GM23248 (cell line): ENCODE results near the gene MID1. TPM values are rescaled to one million over a fixed set of nuclear protein-coding genes. Genes with fewer than 3 reads are reported as not detected.
A peak's percentile ranks its signal among the peaks of the same experiment; 100 is the strongest.

Experiments
- DNase-seq: peaks from one replicate; pipeline ENCODE4 v3.0.0-alpha.2; 2015
- H2AFZ ChIP-seq: fragments of 200-600 bp; sonication (generic); 2 replicates; pipeline ENCODE4 v1.6.1; 2016; ENCODE audit warnings: antibody characterized with exemption
- H3F3A ChIP-seq: fragments of 200-600 bp; sonication (generic); 2 replicates; pipeline ENCODE4 v1.6.1; 2016; ENCODE audit warnings: mild to moderate bottlenecking, antibody characterized with exemption, mixed run types; ENCODE audit not compliant: insufficient read depth
- H3K27ac ChIP-seq: fragments of 200-600 bp; sonication (generic); 2 replicates; pipeline ENCODE4 v1.5.1; 2016; ENCODE audit warnings: mild to moderate bottlenecking
- H3K27me3 ChIP-seq: fragments of 200-600 bp; sonication (generic); replicated peaks from 2 replicates; pipeline ENCODE4 v1.6.1; 2016; ENCODE audit warnings: mild to moderate bottlenecking; ENCODE audit not compliant: insufficient read depth
- H3K36me3 ChIP-seq: fragments of 200-600 bp; sonication (generic); 2 replicates; pipeline ENCODE4 v1.6.1; 2016; ENCODE audit warnings: low read depth, mild to moderate bottlenecking
- H3K4me1 ChIP-seq: fragments of 200-600 bp; sonication (generic); 2 replicates; pipeline ENCODE4 v1.6.1; 2016; ENCODE audit warnings: mild to moderate bottlenecking; ENCODE audit not compliant: insufficient read depth
- H3K4me2 ChIP-seq: fragments of 200-600 bp; sonication (generic); one replicate; pipeline ENCODE4 v1.6.1; 2016; ENCODE audit warnings: mild to moderate bottlenecking; ENCODE audit not compliant: unreplicated experiment
- H3K4me3 ChIP-seq: fragments of 200-600 bp; sonication (generic); 2 replicates; pipeline ENCODE4 v1.5.1; 2016; ENCODE audit warnings: mild to moderate bottlenecking
- H3K79me2 ChIP-seq: fragments of 200-600 bp; sonication (generic); 2 replicates; pipeline ENCODE4 v1.6.1; 2016; ENCODE audit warnings: mild to moderate bottlenecking; ENCODE audit not compliant: insufficient read depth
- H3K9ac ChIP-seq: fragments of 200-600 bp; sonication (generic); 2 replicates; pipeline ENCODE4 v1.6.1; 2016; ENCODE audit warnings: mild to moderate bottlenecking
- H3K9me2 ChIP-seq: fragments of 200-600 bp; sonication (generic); 2 replicates; pipeline ENCODE4 v1.6.1; 2016; ENCODE audit warnings: mixed run types, mild to moderate bottlenecking, moderate library complexity; ENCODE audit not compliant: insufficient read depth
- H3K9me3 ChIP-seq: fragments of 200-600 bp; sonication (generic); one replicate; pipeline ENCODE4 v1.6.1; 2017; ENCODE audit warnings: low read depth
- H4K20me1 ChIP-seq: fragments of 200-600 bp; sonication (generic); 2 replicates; pipeline ENCODE4 v1.6.0; 2016; ENCODE audit not compliant: insufficient read depth
- EZH2 ChIP-seq: fragments of 200-600 bp; sonication (generic); IDR thresholded peaks from 2 replicates; pipeline ENCODE4 v1.6.1; 2018; ENCODE audit warnings: antibody characterized with exemption, mild to moderate bottlenecking; ENCODE audit not compliant: insufficient read depth, poor library complexity, severe bottlenecking
- EZH2phosphoT487 ChIP-seq: fragments of 200-600 bp; sonication (generic); IDR thresholded peaks from 2 replicates; pipeline ENCODE4 v1.6.1; 2018; ENCODE audit warnings: antibody characterized with exemption, moderate library complexity, mild to moderate bottlenecking, low read depth; ENCODE audit not compliant: insufficient read depth
- WGBS, 2 experiments: methylation state at CpG; one replicate each; pipeline ENCODE4 v1.1.6; 2015 to 2017; ENCODE audit warnings: low lambda C conversion rate in 2 of 2, low coverage in 1 of 2; ENCODE audit errors: missing lambda C conversion rate in 2 of 2; 5-methylcytosine and 5-hydroxymethylcytosine counted together
- in situ Hi-C: fragments of 300-500 bp; cut with MboI; formaldehyde crosslinking; loops from 2 replicates; pipeline ENCODE4 v1.15.0; 2020
- polyA plus RNA-seq: library from polyadenylated mRNA; unstranded; fragments of >200 nt; fragmentation: Nextera tagmentation; extraction: Ambion mirVana; gene quantifications from 2 replicates; pipeline ENCODE4 v1.2.1, GENCODE V29; 2016
- total RNA-seq: library from RNA; depleted of rRNA; stranded (reverse); fragments of >200 nt; shearing (Covaris generic); gene quantifications from 2 replicates; pipeline ENCODE4 v1.2.3, GENCODE V29; 2014

The MID1 gene
- total and polyA plus RNA-seq, 2 experiments from 2014 or later: 5.6 to 5.9 TPM

DNA sequence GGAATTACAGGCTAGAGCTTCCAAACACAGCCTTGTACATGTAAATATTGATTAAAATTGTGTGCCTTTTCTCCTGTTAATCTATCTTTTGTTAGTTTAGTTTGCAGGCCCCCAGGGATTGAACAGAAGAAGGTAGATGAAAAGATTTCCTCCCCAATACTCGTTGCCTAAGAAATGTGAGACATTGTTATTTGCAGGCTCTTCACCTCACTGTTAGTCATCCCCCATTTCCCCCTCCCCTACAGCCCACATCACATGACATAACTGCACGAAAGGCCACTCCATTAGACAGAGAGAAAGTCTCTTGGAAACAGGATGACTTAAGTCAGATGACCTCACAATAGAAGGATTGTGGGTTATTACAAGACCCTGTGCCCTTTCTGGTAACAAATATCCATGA lies 13.3 kb upstream of the MID1 start:
- peak overlapping the region; percentile 68 for H3K9ac ChIP-seq
- in situ Hi-C loops: no loop called here

DNA sequence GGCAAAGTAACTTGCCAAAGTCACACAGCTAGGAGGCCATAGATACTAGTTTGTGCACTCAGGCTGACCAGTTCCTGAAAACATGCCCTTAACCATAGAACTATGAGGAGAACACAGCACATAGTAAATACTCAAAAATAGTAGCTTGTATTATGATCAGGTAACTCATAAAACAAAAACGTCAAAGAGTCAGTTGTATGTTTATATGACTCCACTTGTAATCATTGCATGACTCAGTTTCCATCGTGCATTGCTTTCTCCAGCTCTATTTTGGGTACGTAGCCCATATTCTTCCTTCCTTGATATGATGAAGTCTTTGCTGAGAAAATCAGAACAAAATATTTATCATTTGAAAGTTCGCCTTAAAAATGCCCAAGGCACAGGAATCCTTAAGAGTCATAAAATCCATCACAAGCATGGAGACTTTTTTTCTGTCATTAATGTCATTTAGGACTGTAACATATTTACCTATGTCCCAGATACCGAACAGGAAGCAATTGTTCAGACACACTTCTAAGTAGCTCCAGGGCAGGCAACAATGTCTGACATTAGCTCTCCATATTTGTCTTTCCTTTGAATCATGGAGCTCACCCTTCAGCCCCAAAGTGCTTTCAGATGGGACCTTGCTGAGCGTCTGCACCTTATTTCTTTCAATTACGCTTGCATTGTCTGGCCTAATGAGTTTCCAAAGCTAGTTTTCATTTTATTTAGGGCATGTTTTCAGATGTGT lies 11.2 kb upstream of the MID1 start:
- Histone ChIP-seq H3F3A (peaks cover 28% of the 10 kb centered on the region; the same call in 1 of the 2 replicates), H2AFZ (no peak overlapping the region), H3K4me2 (no peak overlapping the region), H3K36me3 (no peaks in the 10 kb centered on the region), H3K9me2 (no peaks in the 10 kb centered on the region), H3K4me1 (peaks cover 33% of the 10 kb centered on the region), H3K9me3 (no peaks in the 10 kb centered on the region), H3K27ac (no peak overlapping the region), H4K20me1 (no peaks in the 10 kb centered on the region), H3K27me3 (no peaks in the 10 kb centered on the region), H3K79me2 (no peaks in the 10 kb centered on the region), H3K4me3 (no peak overlapping the region), H3K9ac (no peak overlapping the region)
- WGBS, 2 experiments: 59 to 63% methylated on average over 7 of the region's 7 CpGs
- TF ChIP-seq EZH2 (no peak), EZH2phosphoT487 (no peak)
- in situ Hi-C loops: no loop called here
- no peak for DNase-seq

More for the DNA sequence above, 13.3 kb upstream of the MID1 start:
- peak; percentile 86 for DNase-seq
- no peaks in the 10 kb centered on the region for H3K9me2 ChIP-seq
- no peaks in the 10 kb centered on the region for H3K27me3 ChIP-seq
- H3K4me1 ChIP-seq: peaks cover 33% of the 10 kb centered on the region
- peaks cover 28% of the 10 kb centered on the region; the same call in 1 of the 2 replicates for H3F3A ChIP-seq
- no peaks in the 10 kb centered on the region for H3K9me3 ChIP-seq
- peak overlapping the region; percentile 77 for H3K4me2 ChIP-seq
- no peak overlapping the region for H2AFZ ChIP-seq
- TF ChIP-seq EZH2 (no peak), EZH2phosphoT487 (no peak)
- H3K27ac ChIP-seq: peak overlapping the region; percentile 90
- no peaks in the 10 kb centered on the region for H3K36me3 ChIP-seq
- WGBS, 2 experiments: 0% methylated on average over 2 of the region's 2 CpGs
- peak overlapping the region; percentile 46 for H3K4me3 ChIP-seq
- H4K20me1 ChIP-seq: no peaks in the 10 kb centered on the region
- no peaks in the 10 kb centered on the region for H3K79me2 ChIP-seq

DNA sequence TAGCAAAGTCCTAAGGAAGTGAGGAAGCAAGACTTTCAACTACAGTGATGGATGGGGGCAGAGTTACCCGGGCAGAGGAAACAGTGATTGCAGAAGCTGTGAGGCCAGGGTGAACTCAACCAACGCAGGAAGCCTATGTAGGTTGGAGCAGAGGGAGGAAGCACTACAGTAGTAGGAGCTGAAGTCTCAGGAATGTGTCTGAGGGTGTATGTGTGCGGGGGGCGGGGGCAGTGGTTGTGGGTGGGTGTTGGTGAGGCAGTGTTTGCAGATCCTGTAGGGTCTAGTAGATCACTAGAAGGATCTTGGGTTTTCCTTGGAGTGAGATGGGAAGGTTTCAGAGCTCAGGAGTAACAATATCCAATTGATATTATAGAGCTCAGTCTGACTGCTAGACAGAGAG lies 9.9 kb upstream of the MID1 start:
- Histone ChIP-seq H3K4me3 (no peak overlapping the region), H2AFZ (no peak overlapping the region), H3K27ac (no peak overlapping the region), H3K4me2 (no peak overlapping the region), H3K36me3 (no peaks in the 10 kb centered on the region), H3K4me1 (peaks cover 24% of the 10 kb centered on the region), H4K20me1 (no peaks in the 10 kb centered on the region), H3F3A (peaks cover 21% of the 10 kb centered on the region; the same call in 1 of the 2 replicates), H3K9ac (no peak overlapping the region), H3K9me2 (no peaks in the 10 kb centered on the region), H3K79me2 (no peaks in the 10 kb centered on the region), H3K9me3 (no peaks in the 10 kb centered on the region), H3K27me3 (no peaks in the 10 kb centered on the region)
- DNase-seq: no peak
- in situ Hi-C loops: no loop called here
- TF ChIP-seq EZH2: no peak
- no peak for TF ChIP-seq EZH2phosphoT487
- WGBS, 2 experiments: 77 to 100% methylated on average over 1 to 4 of the region's 4 CpGs

DNA sequence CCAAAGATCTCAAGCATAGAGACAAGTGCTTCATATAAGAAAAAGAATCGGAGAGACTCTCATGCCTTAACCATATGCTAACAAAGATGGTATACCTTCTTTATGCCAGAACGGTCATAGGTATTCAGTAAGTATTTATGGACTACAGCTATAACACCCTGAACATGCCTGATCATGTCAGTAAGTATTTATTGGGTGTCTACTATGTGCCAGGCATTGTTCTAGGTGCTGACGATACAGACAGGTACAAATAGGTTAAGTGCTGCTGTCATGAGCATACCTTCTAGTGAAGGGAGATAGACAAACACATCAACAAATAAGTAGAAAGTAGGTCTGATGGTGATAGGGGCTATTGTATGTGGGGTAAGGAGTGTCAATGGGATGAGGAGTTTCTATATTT lies 9.5 kb upstream of the MID1 start:
- Histone ChIP-seq H3K9ac (no peak overlapping the region), H3F3A (peaks cover 17% of the 10 kb centered on the region; the same call in 1 of the 2 replicates), H3K9me3 (no peaks in the 10 kb centered on the region), H3K4me2 (no peak overlapping the region), H3K4me1 (peaks cover 20% of the 10 kb centered on the region), H3K27ac (no peak overlapping the region), H3K4me3 (no peak overlapping the region), H3K9me2 (no peaks in the 10 kb centered on the region), H3K79me2 (no peaks in the 10 kb centered on the region), H3K36me3 (no peaks in the 10 kb centered on the region), H2AFZ (no peak overlapping the region), H4K20me1 (no peaks in the 10 kb centered on the region), H3K27me3 (no peaks in the 10 kb centered on the region)
- in situ Hi-C loops: no loop called here
- no peak for DNase-seq
- WGBS, 2 experiments: 97 to 100% methylated on average over 3 of the region's 3 CpGs
- no peak for TF ChIP-seq EZH2
- TF ChIP-seq EZH2phosphoT487: no peak
